HCEC 1CT (cell line): ENCODE results near the gene TRIO.

Experiments
- DNase-seq: peaks from one replicate; pipeline ENCODE4 v3.0.0-alpha.2; 2017

TRIO gene

DNA sequence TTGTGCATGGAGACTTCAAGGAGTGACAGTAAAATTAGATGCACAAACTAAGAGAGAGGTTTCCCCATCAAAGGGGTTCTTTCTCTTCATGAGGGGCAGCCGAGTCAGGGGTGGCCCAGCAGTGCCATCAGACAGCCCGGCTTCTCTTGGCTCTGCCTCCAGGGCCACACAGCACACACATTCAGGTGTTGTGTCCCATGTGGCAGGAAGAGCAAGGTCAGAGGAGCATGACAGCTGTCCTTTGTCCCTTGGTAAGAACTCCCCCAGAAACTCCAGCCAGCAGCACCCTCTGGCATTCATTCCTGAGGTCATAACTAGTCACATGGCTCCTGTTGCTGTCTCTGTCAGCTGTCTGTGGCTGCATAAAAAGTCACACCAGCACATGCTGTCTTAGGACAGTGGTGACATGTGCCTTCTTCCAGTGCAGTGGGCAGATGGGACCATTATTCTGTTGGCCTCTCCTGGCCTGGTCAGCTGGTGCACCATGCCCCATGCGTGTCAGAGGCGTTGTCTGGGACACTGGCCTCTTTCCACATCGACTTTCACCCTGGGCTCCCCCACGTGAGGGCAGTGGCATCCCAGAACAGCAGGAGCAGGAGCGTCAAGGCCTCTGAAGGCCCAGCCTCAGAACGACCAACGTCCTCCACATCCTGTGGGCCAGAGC, 360.0 kb downstream of the TRIO start:
- DNase-seq, result no peak

DNA sequence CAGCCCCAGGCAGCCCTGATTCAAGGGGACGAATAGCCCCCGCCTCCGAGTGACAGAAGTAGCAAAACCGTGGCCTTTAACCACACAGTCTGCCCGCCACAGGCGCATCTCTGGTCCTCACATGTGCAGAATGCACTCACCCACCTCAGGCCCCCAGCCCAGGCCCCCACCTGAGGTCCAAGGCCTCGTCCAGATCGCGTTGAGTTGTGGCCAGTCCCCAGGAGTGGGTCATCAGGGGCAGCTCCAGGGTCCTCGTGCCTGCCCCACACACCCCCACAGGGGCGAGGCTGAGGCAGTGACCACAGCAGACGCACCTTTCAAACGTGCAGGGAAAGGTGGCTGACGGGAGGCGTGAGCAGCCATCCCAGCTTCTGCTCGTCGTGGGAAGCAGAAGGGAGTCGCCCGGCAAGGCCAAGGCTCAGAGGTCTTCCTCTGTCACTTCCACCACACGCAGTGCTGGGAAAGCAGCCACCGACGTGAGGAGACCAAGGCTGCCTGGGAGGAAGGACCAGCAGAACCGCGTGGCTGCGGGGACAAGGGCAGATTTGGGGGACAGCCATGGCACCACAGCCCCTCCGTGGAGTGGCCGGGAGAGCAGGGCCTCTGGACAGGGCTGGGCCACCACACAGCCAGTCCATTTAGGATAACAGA, 360.7 kb downstream of the TRIO start:
- no peak for DNase-seq

DNA sequence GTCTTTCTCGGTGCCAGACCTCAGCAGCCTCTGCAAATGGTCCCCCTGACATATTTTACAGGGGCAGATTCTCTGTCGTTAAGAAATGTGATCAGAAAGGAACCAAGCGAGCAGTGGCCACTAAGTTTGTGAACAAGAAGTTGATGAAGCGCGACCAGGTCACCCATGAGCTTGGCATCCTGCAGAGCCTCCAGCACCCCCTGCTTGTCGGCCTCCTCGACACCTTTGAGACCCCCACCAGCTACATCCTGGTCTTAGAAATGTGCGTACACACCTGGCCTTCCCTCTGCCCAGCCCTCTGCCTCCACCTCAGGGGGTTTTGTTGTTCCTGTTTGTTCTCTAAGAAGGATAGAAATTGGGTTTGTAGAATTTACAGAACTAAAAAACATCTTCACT, 361.2 kb downstream of the TRIO start:
- DNase-seq, result no peak

DNA sequence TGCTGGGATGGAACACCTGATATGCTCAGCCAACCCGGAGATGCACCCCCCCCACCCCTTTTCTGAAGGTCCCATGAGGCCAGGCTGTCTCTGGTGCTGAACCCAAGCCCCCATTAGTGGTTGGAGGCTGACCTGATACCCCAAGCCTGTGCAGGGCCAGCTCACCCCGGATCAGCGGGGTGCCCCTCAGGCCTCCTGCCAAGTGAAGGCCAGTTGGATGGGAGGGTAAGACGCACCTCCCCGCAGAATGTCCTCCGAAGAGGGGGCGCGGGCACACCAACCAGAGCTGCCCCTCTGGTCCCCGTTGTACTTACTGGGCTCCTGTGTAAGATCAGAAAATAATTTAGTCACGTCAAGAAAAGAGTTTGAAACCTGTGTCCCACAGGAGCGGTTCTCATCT, 361.7 kb downstream of the TRIO start:
- no peak for DNase-seq

DNA sequence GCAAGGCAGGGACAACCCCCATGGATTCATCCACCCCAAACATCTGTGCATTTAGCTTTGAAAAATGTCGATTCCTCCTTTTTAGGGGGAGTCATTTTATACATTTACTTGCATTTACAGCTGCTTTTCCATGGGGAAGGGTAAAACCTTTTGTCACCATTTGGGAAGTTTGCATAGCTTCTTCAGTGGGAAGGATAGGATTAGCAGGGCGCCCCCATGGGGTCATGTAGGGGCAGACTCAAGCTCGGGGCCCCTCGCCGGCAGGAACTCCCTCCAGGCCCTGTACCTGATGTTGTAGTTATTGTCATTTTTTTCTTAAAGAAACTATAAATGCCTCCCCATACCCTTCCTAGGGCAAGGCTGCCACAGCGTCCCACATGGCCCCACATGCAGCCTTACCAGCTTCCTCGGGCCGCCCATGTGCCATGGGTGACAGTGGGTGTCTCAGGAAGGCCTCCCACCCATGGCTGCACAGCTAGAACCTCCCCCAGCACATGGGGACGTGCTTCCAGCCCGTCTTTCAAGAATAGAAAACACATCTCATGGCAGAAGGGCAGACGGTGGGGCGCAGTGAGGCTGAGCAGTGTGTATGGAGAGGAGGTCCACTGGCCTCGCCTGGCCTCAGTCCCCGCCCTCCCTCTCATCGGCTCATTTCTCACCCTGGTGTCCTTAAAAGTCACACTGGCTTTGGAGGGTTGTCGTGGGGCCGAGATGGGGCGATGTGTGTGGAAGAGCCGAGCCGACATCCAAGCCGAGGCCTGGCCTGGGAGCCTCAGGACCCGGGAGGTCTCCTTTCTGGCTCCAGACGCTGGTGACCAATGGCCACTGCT, 362.4 kb downstream of the TRIO start:
- no peak for DNase-seq

DNA sequence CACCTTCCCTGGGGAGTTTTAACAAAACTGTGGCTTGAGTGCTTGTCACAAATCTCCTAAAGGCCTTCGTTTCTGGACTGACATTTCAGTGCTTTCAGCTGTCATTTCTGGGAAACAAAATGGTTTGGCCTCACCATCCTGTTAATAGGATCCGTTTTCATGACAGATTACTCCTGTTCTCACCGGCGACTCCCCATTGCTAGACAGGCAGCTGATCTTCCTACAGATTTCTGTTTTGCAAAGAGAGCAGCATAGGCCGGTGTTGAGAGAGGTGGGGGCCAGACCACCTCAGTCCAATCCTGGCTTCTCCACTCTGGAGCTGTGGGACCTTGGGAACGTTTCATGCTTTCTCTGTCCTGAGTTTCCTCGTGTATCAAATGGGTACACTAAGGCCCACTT, 363.0 kb downstream of the TRIO start:
- no peak for DNase-seq

DNA sequence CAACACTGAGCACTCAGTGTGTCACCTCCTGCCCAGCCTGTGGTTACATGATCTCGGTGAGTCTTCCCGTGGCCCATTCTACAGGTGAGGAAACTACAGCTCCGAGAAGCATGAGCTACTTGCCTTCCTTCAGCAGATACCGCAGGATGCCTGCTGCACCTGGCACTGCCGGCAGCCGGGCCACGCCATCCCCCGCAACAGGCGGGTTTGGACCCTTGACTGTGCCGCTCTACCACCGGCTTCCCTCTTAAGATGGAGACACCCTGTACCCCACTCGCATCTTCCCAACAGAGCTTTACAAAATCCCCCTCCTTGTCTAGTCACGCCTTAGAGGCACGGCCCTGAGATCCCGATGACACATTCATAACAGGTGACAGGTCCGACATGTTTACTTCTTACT, 363.5 kb downstream of the TRIO start:
- no peak for DNase-seq

DNA sequence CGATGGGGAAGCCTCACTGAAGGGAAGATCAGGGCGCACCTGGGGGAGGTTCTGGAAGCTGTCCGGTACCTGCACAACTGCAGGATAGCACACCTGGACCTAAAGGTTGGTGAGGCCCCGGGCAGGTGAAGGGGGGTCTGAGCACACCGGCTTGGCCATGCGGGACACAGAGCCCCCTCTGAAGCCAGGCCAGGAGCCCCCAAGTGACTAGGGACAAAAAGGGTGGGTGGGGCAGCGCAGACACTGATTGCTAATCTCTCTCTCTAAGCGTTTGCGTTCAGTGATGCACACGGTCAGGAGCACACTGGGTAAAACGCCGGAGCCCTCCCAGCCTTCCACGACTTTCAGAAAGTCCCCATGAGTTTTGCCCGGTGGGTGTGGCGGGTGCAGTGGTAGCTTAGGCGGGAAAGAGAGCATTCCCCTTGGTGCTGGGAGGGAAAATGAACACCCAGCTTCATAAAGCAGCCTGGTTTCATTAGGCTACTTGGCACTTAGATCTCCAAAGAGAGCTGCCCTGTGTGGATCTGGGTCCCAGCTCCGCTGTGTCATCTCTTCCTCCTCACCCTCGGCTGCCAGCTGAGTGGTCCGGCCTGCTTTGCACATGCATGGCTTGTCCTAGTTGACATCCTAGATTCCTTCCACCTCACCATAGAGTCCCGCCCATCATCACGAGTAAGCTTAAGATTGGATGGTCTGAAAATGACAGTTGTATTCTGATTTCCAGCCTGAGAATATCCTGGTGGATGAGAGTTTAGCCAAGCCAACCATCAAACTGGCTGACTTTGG, 364.2 kb downstream of the TRIO start:
- no peak for DNase-seq

DNA sequence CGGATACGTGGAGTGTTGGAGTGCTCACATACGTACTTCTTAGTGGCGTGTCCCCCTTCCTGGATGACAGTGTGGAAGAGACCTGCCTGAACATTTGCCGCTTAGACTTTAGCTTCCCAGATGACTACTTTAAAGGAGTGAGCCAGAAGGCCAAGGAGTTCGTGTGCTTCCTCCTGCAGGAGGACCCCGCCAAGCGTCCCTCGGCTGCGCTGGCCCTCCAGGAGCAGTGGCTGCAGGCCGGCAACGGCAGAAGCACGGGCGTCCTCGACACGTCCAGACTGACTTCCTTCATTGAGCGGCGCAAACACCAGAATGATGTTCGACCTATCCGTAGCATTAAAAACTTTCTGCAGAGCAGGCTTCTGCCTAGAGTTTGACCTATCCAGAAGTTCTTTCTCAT, 364.9 kb downstream of the TRIO start:
- DNase-seq, result no peak

DNA sequence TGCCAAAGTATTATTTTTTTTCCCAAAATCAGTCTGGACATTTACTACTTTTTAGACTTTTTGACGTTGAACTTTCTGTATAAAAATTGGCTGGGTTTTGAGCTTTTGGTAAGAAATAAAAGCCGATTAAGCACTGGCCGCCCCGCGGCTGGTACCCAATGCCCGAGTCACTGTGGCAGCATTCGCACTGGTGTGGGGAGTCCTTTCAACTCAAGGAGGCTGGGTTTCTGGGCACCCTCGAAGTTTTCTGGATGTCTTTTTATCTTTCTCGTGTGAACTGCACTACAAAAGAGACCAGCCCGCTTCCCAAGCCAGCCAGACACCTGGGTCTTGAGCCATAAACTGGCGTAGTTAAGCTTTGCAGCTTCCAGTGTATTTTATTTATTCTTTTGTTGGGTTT, 366.4 kb downstream of the TRIO start:
- DNase-seq, result no peak

DNA sequence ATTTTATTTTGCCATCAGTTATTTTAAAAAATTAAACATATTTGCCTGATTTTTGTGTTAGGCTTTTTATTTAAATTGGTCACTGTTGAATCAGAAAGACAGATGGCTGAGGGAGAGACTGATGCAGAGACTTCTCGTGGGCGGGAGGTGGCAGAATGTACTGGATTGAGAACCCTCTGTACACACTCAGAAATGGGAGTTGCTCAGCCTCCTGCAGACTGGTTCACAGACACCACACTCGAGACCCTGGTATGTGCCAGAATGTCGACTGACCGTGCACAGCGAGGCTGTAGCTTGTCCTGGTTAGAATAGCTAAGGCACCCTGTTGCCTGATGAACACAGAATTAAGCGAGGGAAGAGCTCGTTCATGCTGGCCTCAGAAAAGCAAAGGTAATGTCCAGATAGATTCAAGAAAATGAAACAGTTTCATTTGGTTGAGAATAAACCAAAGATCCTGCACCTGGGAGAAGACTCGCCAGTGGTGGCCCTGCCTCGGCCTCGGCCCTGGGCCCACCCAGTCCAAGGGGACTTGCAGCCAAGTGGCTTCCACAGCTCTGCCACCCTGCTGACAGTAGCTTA, 367.1 kb downstream of the TRIO start:
- no peak for DNase-seq

DNA sequence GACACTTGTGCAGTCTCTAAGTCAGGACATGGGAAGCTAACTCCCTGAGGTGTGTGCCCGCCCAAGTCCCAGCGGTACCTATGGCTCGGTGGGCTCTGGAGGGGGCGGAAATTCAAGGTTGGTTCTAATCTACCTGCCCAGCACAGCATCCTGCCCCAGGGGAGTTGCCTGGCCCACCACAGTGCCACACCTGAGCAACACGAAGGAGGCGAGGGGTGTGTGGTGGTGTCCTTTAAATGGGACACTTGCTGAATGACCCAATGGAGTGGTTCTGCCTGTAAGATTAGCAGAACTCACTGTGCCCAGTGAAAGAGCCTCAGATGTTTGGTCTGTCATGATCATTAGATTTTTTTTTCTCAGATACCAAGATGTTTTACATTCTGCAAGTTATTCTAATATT, 367.7 kb downstream of the TRIO start:
- DNase-seq, result no peak

DNA sequence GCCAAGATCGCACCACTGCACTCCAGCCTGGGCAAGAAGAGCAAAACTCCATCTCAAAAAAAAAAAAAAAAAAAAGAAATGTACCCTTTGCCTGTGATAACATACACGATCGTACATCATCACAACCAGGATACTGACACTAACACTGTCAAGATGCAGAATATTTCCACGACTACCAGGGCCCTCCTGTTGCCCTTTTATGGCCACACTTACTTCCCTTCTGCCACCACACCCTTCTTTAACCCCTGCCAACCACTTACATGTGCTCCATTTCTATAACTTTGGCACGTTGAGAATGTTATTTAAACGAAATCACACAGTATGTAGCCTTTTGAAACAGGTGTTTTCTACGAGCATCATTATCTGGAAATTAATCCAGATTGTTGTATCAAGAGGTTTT, 369.4 kb downstream of the TRIO start:
- DNase-seq, result no peak

DNA sequence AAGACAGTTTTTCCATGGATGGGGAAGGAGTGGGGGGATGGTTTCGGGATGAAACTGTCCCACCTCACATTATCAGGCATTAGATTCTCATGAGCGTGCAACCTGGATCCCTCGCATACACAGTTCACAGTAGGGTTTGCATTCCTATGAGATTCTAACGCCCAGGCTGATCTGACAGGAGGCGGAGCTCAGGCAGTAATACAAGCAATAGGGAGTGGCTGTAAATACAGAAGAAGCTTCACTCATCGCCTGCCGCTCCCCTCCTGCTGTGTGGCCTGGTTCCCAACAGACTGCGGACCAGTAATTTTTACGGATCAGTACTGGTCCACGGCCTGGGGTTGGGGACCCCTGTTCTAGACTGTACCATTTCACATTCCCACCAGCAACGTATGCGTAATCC, 370.1 kb downstream of the TRIO start:
- no peak for DNase-seq

DNA sequence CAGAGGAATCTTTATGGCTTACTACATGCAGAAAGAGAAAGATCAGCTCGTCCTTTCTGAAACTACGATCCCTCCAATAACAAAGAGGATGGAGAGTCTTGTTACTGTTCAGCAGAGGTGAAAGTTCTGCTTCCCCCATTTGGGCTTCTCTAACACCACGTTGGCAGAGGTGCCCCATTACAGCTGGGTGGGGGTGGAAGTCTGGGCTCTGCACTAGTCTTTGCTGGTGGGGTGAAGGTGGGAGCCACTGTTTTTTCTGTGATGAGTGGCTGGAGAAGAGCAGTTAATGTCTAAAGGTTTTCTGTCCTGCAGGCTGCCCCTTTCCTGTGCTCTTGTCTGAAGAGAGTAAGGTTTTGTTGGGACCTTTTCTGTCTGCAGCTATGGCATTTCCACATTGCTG, 373.8 kb downstream of the TRIO start:
- no peak for DNase-seq

DNA sequence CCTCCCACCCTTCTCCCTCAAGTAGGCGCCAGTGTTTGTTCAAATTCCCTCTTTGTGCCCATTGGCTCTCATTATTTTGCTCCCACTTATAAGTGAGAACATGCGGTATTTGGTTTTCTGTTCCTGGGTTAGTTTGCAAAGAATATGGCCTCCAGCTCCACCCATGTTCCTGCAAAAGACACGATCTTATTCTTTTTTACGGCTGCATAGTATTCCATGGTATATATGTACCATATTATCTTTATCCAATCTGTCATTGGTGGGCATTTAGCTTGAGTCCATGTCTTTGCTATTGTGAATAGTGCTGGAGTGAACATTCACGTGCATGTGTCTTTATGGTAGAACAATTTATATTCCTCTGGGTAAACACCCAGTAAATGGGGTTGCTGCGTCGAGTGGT, 375.5 kb downstream of the TRIO start:
- DNase-seq, result no peak

DNA sequence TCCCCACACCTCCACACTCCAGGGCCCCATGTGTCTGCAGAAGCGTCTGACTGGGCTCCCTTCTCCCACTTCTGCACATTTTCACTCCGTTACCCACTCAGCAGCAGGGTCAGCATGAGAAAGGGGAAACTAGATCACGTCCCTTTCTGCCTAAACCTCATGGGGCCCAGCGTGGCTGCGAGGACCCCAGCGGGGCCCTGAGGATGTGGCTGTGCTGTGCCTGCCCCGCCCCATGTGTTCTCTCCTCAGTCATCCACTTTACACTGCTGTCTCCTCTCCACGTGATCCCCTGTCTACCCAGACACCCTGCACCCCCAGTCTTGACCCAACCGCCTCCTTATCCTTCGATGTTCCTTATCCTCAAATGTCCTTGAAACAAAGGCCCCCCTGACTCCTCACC, 378.6 kb downstream of the TRIO start:
- no peak for DNase-seq

DNA sequence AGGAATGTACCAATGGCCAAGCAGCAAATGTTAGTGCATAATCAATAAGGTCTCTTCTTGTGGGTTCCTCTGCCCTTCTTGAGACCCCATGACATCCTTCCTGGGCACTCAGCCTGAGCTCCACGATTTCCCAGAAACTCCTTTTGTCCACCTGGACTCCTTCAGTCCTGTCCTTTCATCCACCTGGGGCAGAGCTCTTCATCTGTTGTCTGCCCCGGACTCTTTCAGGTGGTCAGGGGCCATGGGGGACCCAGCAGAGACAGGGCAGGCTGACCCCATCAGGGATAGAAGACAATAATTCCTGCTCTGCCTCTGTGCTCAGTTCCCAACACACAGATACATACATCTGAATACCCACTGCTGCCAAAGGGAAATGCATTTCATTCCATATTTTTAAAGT, 379.6 kb downstream of the TRIO start:
- DNase-seq, result no peak

DNA sequence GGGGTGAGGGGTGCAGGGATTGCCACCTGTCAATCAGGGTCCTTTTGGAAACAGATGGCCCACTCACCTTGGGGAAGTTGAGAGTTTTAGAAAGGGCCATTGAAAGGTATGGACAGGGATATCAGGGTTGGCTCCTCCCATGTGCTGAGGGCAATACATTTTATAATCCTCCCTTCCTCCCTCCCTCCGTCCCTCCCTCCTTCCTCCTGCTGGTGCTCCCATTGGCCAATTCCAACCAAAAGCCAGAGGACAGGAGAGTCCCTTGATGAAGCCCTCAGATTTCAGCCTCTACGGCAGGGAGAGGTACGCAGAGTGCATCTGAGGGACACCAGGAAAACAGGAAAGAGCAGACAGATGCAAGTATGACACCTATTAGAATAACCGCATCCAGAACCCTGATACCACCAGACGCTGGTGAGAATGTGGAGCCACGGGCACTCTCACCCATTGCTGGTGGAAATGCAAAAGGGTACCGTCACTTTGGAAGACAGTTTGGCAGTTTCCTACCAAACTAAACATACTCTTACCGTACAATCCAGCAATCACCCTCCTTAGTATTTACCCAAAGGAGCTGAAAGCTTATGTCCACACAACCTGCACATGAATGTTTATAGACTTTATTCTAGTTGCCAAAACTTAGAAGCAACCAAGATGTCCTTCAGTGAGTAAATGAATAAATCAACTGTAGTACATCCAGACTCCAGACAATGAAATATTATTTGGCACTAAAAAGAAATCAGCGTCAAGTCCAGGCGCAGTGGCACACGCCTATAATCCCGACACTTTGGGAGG, 380.3 kb downstream of the TRIO start:
- DNase-seq, result no peak

DNA sequence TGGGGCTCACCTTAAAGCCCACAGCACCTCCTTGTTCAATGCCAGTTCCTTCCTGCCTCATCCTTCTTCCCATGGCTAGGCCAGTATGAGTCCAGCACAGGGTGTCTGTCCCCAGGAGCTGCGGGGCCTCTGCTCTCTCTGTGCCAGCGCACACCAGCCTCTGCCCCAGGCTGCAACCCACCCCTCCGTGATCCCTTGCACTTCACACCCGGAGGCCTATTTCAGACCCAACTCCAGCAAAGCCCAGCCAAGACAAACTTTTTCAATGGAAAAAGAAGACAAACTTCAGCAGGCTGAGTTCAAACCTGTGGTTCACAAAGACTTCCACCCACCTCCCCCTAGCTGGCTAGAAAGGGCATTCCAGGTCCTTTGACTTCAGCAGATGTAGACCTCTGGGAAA, 382.3 kb downstream of the TRIO start:
- DNase-seq, result no peak

DNA sequence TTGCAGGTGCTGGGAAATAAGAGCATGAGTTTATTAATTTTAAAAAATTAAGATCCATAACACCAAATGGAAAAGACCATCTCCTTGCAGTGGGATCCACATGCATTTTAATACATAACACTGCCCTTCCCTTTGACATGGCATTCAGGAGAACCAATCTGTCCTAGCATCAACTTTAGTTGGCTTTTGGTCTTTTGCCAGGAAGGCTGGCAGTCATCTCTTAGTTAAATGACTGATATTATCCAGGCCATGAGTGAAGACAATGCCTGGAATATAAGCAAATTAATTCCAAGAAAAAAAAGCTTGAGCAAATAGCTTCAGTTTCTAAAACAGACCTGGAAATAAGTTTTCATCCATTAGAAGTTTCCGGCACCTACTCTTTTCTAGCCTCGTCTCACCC, 383.4 kb downstream of the TRIO start:
- DNase-seq, result no peak

DNA sequence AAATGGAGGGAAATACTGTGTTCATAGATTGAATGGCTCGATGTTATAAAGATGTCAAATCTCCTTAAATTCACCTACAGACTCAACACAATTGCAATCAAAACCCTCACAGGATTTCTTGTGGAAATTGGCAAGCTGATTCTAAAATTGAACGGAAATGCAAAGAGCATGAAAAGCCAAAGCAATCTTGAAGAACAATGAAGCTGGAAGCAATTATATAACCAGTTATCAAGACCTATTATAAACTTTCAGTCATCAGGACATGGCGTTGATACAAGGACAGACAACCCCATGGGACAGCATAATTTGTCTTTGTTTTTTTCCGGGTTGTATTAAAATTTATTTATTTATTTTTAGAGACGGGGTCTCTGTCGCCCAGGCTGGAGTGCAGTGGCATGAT, 385.0 kb downstream of the TRIO start:
- DNase-seq, result no peak
